ENCODE results near the gene CCSER1. TPM values are rescaled to one million over a fixed set of nuclear protein-coding genes. Genes with fewer than 3 reads are reported as not detected.

CCSER1 gene
- polyA plus RNA-seq, 3 donors: 0.09 to 0.75 (median 0.13) TPM

DNA sequence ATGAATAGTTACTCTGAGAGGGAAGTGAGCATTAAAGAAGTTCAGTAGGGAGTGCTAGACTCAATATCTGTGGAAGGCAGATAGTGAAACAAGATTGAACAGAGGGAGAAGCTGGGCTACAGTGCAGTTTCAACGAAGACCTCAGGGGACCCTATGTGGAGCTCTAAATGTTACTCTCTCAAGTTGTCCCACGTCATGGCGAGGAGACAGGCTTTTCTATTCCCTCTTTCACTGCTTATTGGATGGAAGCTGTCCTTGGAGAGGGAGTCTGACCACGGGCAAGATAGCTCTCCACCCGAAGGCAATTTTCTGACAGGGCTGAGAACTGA lies 42.3 kb upstream of the CCSER1 start:
- Mint-ChIP-seq H3K27ac (peak overlapping the region in 1 of 7 donors; percentile 40), H3K27me3 (ENCODE audit: low read depth in 3 of 3) (no peaks in the 10 kb centered on the region), H3K4me1 (no peaks in the 10 kb centered on the region)

DNA sequence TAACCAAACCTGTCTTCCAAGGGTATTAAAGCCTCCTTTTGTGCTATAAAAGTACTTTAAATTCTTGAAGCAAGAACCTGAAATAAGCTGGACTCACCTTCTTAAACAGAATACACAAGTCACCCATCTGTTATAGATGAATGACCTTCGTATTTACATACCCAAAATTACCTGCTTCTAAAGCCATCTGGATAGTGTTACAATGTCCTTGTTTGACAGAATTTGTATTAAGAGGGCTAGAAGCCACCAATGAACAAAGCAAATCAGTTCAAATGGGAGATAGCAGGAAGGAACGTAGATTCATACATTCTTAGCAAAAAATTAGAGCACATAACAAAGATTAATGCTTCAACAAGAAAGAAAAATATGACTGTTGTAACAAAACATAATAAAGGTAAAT lies 33.7 kb upstream of the CCSER1 start:
- no peaks in the 10 kb centered on the region for H3K27me3 Mint-ChIP-seq (ENCODE audit: low read depth in 3 of 3)
- Histone ChIP-seq H3K27ac (ENCODE audit: low read depth in 1 of 2, low read length in 2 of 2) (no peak overlapping the region), H3K36me3 (replicated peaks in 1 of 2; ENCODE audit: control insufficient read depth in 1 of 2, insufficient read depth in 2 of 2, low read length in 2 of 2) (no peaks in the 10 kb centered on the region), H3K4me3 (replicated peaks in 1 of 3; ENCODE audit: low read depth in 2 of 3, low read length in 3 of 3) (no peak overlapping the region), H3K9ac (ENCODE audit: insufficient read depth, low read length, poor library complexity, severe bottlenecking) (no peak overlapping the region), H2AFZ (ENCODE audit: insufficient read depth, low read depth, low read length, poor library complexity, severe bottlenecking) (no peak overlapping the region), H3K79me2 (ENCODE audit: insufficient read depth, low read length) (no peaks in the 10 kb centered on the region), H4K20me1 (ENCODE audit: insufficient read depth, low read length) (no peaks in the 10 kb centered on the region), H3K27me3 (ENCODE audit: control insufficient read depth in 2 of 2, insufficient read depth in 2 of 2, low read length in 2 of 2) (no peaks in the 10 kb centered on the region), H3K4me1 (ENCODE audit: control insufficient read depth in 1 of 2, insufficient read depth in 2 of 2, low read length in 2 of 2) (no peaks in the 10 kb centered on the region), H3K9me3 (replicated peaks in 1 of 2; ENCODE audit: control insufficient read depth in 1 of 2, insufficient read depth in 1 of 2, low read length in 2 of 2) (peaks cover 0 to 5% of the 10 kb centered on the region in 2 donors), H3K4me2 (replicated peaks; ENCODE audit: extremely low read depth, low read length, poor library complexity, severe bottlenecking) (no peak overlapping the region)
- no peak overlapping the region for H3K27ac Mint-ChIP-seq
- TF ChIP-seq, protein P1, sequence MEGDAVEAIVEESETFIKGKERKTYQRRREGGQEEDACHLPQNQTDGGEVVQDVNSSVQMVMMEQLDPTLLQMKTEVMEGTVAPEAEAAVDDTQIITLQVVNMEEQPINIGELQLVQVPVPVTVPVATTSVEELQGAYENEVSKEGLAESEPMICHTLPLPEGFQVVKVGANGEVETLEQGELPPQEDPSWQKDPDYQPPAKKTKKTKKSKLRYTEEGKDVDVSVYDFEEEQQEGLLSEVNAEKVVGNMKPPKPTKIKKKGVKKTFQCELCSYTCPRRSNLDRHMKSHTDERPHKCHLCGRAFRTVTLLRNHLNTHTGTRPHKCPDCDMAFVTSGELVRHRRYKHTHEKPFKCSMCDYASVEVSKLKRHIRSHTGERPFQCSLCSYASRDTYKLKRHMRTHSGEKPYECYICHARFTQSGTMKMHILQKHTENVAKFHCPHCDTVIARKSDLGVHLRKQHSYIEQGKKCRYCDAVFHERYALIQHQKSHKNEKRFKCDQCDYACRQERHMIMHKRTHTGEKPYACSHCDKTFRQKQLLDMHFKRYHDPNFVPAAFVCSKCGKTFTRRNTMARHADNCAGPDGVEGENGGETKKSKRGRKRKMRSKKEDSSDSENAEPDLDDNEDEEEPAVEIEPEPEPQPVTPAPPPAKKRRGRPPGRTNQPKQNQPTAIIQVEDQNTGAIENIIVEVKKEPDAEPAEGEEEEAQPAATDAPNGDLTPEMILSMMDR (IDR thresholded peaks at IDR 0.05): no peak
- intact Hi-C loops (cut with micrococcal nuclease): no loop called here
- no peak overlapping the region for H3K4me3 Mint-ChIP-seq
- WGBS (ENCODE audit: insufficient coverage): no CpG with 5 or more reads among the region's 2 CpGs
- no peaks in the 10 kb centered on the region for H3K4me1 Mint-ChIP-seq
- peaks cover 0 to 6% (median 2%) of the 10 kb centered on the region in 7 donors for H3K9me3 Mint-ChIP-seq
- no peaks in the 10 kb centered on the region for H3K36me3 Mint-ChIP-seq
- no peak for DNase-seq

More for the DNA sequence above, 42.3 kb upstream of the CCSER1 start:
- Histone ChIP-seq H3K9ac (ENCODE audit: insufficient read depth, low read length, poor library complexity, severe bottlenecking) (no peak overlapping the region), H2AFZ (ENCODE audit: insufficient read depth, low read depth, low read length, poor library complexity, severe bottlenecking) (no peak overlapping the region), H3K36me3 (replicated peaks in 1 of 2; ENCODE audit: control insufficient read depth in 1 of 2, insufficient read depth in 2 of 2, low read length in 2 of 2) (no peaks in the 10 kb centered on the region), H3K4me3 (replicated peaks in 1 of 3; ENCODE audit: low read depth in 2 of 3, low read length in 3 of 3) (no peak overlapping the region), H3K9me3 (replicated peaks in 1 of 2; ENCODE audit: control insufficient read depth in 1 of 2, insufficient read depth in 1 of 2, low read length in 2 of 2) (no peaks in the 10 kb centered on the region), H3K79me2 (ENCODE audit: insufficient read depth, low read length) (no peaks in the 10 kb centered on the region), H4K20me1 (ENCODE audit: insufficient read depth, low read length) (no peaks in the 10 kb centered on the region), H3K4me2 (replicated peaks; ENCODE audit: extremely low read depth, low read length, poor library complexity, severe bottlenecking) (no peak overlapping the region), H3K27ac (ENCODE audit: low read depth in 1 of 2, low read length in 2 of 2) (no peak overlapping the region), H3K4me1 (ENCODE audit: control insufficient read depth in 1 of 2, insufficient read depth in 2 of 2, low read length in 2 of 2) (no peaks in the 10 kb centered on the region), H3K27me3 (ENCODE audit: control insufficient read depth in 2 of 2, insufficient read depth in 2 of 2, low read length in 2 of 2) (no peaks in the 10 kb centered on the region)
- H3K9me3 Mint-ChIP-seq: peaks cover 0 to 2% (median 0%) of the 10 kb centered on the region in 7 donors
- no peaks in the 10 kb centered on the region for H3K36me3 Mint-ChIP-seq
- TF ChIP-seq, protein P1 (IDR thresholded peaks at IDR 0.05): no peak
- no peak for DNase-seq
- WGBS (ENCODE audit: insufficient coverage): 100% methylated on average over 2 of the region's 5 CpGs
- no peak overlapping the region for H3K4me3 Mint-ChIP-seq
- intact Hi-C loops (cut with micrococcal nuclease): no loop called here

All from CD14-positive monocyte (primary cell).